Stimulated activated CD8-positive, alpha-beta memory T cell treated with anti-CD3 and anti-CD28 coated beads, Interleukin-15, amount 100 ng/mL, for 1 hour (primary cell): ENCODE data around the gene FNBP1L.

Experiments used
- DNase-seq: peaks from one replicate; pipeline ENCODE4 v3.0.0-alpha.2; 2020; ENCODE audit warnings: low read depth

The FNBP1L gene

GRCh38 chr1:93592551-93592949, 144.6 kb downstream of the FNBP1L start:
- no peak for DNase-seq

GRCh38 chr1:93593854-93594602, 146.1 kb downstream of the FNBP1L start:
- DNase-seq: no peak

DNA sequence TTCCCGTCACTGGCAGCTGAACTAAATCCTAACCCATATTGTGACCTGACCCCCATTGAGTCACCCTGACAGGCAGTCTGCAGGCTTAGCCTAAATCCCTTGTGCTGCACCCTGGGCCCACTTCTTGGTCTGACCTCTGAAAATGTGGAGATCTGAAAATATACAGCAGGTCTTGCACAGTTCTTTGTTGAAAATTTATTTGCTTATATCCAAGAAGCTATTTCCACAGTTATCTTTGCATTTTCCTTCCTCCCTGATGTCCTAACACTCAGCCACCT, 146.6 kb downstream of the FNBP1L start:
- DNase-seq: no peak

GRCh38 chr1:93595266-93595665, 147.3 kb downstream of the FNBP1L start:
- DNase-seq: no peak

- DNase-seq: no peak
Observed at GRCh38 chr1:93595743-93596142, 147.8 kb downstream of the FNBP1L start.

GRCh38 chr1:93596329-93597089, 148.6 kb downstream of the FNBP1L start:
- DNase-seq: no peak

DNA sequence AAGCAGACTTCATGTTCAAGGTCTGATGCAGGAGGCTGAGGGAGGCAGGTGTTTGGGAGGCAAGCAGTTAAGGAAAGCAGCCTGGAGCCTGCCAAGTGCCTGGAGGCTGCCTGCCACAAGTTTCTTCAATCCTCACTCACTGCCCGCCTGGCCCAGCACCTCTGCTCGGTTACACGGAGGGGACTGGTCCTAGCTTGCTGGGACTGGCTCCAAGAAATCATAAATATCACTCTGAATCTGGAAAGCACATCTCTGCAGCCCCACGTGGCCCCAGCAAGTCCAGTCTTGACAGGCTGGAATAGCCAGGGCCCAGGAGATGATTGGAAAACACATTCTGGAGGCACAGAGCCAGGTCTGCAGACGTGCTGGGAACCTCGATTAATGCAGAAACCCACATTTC, 149.8 kb downstream of the FNBP1L start:
- DNase-seq: no peak

DNA sequence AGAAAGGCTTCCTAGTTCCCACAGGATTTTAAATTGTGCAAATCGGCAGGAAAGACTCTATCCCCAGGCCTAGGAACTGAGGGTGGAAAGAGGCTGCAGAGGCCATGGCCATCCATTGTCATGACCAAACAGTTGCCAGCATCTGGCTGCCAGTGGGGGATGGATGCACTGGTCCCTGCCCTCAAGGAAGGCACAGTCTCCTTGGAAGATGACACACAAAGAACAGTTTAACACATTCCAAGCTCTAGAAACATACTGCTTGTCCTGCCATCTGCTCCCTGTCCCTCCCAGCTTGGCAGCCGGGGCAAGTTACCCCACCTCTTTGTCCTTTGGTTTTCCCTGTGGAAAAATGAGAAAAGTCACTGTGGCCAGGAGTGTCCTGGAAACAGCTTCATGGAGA, 150.5 kb downstream of the FNBP1L start:
- no peak for DNase-seq

GRCh38 chr1:93598861-93599439, 151.0 kb downstream of the FNBP1L start:
- no peak for DNase-seq

DNA sequence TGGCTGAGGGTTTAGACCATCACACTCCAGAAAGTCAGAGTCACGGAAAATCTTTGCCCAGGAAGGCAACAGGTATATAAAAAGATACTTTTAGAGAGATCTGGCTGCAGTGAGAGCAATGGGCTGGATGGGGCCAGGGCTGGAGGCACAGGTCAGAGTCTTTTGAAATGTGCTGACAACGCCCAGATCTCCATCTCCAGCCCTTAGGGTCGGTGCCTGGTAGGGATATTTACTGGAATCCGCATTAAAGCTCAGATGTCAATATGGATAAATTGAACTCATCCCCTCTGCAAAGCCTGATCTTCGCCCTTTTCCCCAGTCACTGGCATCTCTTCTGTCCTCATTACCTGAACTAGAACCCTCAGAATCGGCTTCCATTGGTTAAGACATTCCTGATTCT, 151.6 kb downstream of the FNBP1L start:
- no peak for DNase-seq

DNA sequence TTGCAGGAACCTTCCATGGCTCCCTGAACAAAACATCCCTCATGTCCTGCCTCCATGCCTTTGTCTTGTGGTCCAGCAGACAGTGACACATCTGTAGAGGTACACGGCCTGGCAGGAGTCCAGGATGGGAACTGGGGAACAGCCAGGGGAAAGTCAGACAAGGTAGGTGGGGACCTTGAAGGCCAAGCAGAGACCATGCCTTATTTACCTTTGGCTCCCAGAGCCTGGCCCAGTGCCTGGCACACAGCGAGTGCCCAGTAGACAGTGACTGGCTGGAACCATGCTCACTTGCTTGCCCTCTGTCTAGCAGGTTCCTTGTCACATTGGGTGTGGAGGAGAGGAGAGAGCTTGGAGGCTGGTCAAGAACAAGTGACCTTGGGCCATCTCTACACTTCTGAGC, 152.7 kb downstream of the FNBP1L start:
- DNase-seq: no peak

DNA sequence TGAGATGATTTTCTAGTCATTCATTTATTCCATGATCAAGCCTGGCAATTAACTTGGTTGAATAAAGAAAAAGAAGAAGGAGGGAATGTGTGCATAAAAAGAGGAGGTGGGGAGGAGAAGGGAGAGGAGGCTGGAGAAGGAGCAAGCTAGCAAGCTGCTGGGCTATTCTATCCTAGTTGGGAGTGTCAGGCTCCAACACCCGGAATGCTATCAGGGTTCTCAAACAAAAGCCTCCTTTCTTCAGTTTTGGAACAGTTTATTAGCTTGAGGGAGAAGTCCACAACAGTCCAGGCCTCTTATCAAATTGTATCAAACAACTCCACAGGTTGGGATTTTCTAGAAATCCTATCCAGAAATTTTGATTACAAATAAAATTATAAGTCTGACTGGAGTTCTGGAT, 153.8 kb downstream of the FNBP1L start:
- DNase-seq: no peak

- DNase-seq: no peak
Observed at GRCh38 chr1:93602101-93602500, 154.2 kb downstream of the FNBP1L start.

DNA sequence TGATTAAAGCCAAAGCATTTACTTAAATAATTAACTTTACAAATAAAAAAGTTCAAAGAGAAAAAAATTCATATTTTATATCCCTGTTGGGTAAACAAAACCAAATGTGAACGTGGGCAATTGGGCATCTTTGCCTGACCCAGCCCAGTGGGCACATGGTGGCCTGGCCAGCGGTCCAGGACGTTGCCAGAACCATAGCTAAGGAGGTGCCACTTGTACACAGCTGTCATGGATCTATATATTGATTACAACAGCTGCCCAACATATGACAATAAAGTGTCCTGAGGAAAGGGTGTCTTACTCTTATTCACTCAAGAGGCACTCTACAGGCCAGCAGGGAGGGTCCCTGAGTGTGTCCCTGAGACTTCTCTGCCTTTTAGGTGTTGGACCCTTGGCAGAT, 155.2 kb downstream of the FNBP1L start:
- DNase-seq: no peak

- no peak for DNase-seq
Observed at GRCh38 chr1:93603601-93604000, 155.7 kb downstream of the FNBP1L start.
